A673 (cell line): ENCODE results near the gene TTLL10.

Experiments used
- CTCF ChIP-seq: fragments of 300-800, 200-600 bp; sonication (generic); conservative IDR thresholded peaks from 2 replicates; pipeline ENCODE4 v1.5.1; 2017; ENCODE audit warnings: low read depth, mild to moderate bottlenecking, antibody characterized with exemption, low read length, moderate library complexity, mixed read lengths
- EZH2 ChIP-seq: fragments of 200-600 bp; sonication (generic); IDR thresholded peaks from 2 replicates; pipeline ENCODE4 v1.6.1; 2017; ENCODE audit warnings: borderline replicate concordance, low read depth, mild to moderate bottlenecking, mixed read lengths, antibody characterized with exemption, low read length; ENCODE audit not compliant: poor library complexity, severe bottlenecking

- TF ChIP-seq CTCF (no peak), EZH2 (no peak)
Measured at GRCh38 chr1:1155258-1155657, 18.4 kb upstream of the TTLL10 start.
